ENCODE data around the gene DOK6.
"Not testable (repeated sequence)": the region's sequence is repeated elsewhere in the genome, so short reads cannot be mapped to it uniquely, and the experiment has no call there.

Gene DOK6

GRCh38 chr18:69400253-69400975, at the start of gene DOK6:
DOK6 (plus strand) TSS chr18:69400888.
- DNase-seq: peak; percentile 83

DNA sequence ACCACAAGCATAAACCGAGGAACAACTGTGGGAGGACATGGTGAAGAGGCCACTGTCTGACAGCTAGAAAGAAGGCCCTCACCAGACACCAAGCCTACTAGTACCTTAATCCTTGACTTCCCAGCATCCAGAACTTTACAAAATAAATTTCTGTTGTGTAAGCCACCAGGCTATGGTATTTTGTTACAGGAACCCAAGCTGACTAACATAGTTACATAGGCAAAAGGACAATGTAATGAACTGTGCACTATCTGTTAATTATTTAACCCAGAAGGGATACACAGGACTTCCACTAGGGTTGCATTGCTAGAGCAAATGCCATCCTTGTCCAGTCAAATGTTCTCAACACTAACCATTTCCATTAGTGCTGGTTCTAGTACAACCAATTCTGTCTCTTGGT, 47.7 kb upstream of the DOK6 start:
- no peak for DNase-seq

GRCh38 chr18:69357590-69357989, 43.1 kb upstream of the DOK6 start:
- no peak for DNase-seq

DNA sequence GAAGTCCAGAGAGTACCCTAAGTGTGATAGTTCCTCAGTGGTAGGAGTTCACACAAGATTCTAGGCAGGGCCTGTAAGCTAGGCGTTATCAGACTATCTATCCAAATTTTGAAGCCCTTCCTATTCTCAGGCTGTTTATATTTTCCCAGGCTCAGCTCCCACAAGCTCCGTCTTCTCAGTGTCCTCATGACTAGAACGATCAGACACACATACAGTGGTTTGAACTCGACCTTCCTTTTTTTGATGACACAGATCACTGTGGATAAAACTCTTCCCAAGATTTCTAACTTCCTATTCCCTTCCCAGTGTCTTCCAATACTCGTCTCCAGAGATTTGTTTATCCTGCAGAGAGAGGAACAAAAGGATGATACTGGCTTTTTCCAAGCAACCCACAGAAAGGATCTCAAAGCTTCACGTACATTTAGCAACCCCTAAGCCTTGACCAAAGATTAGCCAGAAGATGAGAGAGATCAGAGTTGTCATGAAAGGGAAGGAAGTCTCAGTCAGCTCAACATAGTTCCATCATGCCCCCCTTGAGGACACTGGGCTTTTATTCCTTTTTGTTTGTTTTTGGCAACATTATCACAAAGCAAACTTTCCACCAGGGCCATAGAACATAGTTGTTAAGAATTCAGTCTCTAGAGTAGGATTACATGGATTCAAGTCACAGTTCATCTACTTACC, 42.3 kb upstream of the DOK6 start:
- DNase-seq: no peak

- DNase-seq: not testable (repeated sequence)
Observed at GRCh38 chr18:69359768-69360167, 40.9 kb upstream of the DOK6 start.

GRCh38 chr18:69364930-69365329, 35.8 kb upstream of the DOK6 start:
- no peak for DNase-seq

DNA sequence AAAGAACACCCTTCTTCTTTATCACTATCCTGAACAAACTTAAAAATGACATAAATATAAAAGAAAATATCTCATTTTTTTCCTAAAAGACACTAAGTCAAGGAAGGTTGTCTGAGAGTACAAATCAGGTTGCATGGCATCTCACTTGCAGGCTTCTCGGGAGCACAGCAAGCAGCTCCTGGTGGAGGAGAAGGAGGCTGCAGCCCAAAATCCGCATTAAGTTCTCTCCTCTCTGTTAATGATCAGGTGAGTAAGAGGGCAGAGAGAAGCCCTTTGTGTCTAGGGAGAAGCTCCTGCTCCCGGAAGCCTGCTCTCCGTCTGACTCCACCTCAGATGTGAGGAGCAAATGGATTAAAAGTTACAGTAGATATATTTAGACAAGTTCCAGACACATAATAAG, 35.0 kb upstream of the DOK6 start:
- DNase-seq: no peak

GRCh38 chr18:69367104-69367503, 33.6 kb upstream of the DOK6 start:
- DNase-seq: no peak

- no peak for DNase-seq
Observed at GRCh38 chr18:69371729-69372128, 29.0 kb upstream of the DOK6 start.

- DNase-seq: no peak
Observed at GRCh38 chr18:69380324-69380723, 20.4 kb upstream of the DOK6 start.

GRCh38 chr18:69383186-69383585, 17.5 kb upstream of the DOK6 start:
- no peak for DNase-seq

- no peak for DNase-seq
Observed at GRCh38 chr18:69387186-69387585, 13.5 kb upstream of the DOK6 start.

DNA sequence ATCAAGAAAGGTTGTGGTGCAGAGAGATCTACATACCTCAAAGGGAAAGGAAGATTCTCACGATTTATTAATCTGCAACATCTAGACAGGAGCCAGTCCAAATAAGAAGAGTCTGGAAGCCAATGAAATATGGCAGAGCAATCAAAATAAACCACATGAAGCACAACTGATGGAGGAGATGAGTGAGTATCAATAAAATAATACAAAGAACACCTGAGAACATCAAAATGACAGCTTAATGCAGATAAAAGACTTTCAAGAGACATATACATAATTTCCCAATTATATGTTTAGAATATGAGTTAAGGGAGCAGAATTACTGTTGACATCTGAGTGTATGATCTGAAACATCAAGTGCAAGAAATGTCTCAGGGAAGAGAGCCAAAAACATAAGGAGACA, 12.5 kb upstream of the DOK6 start:
- DNase-seq: no peak

DNA sequence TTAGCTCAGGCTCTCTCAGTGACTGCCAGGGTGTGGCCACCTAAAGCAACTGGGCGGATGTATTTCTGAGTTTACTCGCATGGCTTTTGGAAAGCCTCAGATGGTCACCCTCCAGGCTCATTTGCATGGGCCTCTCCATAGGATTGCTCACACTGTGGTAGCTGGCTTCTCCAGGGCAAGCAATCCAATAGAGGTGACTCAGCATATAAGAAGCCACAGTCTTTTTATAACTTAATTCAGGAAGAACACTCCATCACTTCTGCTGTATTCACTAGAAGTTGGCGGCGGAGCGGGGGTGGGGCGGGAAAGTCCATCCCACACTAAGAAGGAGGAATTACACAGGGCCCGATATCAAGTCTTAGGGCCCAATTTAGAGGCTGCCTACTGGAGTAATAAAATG, 3.6 kb upstream of the DOK6 start:
- DNase-seq: no peak

- no peak for DNase-seq
Observed at GRCh38 chr18:69399253-69399652, 1.4 kb upstream of the DOK6 start.

GRCh38 chr18:69400976-69401225, 213 bp downstream of the DOK6 start:
- no peak for DNase-seq

DNA sequence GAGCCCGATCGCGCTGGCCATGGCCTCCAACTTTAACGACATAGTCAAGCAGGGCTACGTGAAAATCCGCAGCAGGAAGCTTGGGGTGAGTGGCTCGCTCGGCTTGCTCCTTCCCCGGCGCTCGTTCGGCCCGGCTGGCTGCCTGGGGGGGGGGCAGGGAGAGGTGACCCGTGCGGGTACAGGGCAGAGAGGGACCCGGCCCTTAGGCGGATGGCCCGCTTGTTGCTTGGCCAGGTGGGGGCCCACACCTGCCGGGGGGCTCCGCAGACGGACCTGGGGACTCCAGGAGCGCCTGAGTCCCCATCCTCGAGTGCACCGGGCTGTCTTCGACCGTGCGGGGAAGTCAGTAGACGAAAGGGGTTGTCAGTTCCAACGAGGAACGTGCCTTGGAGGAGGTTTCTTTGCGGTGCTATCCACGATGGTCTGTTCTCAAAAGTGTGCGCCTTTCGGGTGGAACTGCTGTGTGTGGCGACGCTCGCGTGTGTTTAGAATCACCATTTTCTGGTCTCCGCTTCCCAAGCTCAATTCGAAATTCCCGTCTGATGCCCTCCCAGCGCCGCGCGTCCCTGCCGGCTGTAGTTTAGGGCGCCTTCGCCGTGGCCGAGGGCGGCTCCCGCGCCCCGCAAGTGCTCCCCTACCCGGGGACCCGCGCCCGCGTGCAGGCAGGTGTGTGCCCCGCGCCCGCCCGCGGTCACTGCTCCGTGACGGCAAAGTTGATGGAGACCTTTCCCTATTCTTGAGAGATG, 711 bp downstream of the DOK6 start:
- DNase-seq: peak; percentile 54

- peak; percentile 28 for DNase-seq
Observed at GRCh38 chr18:69401972-69402532, 1.4 kb downstream of the DOK6 start.

DNA sequence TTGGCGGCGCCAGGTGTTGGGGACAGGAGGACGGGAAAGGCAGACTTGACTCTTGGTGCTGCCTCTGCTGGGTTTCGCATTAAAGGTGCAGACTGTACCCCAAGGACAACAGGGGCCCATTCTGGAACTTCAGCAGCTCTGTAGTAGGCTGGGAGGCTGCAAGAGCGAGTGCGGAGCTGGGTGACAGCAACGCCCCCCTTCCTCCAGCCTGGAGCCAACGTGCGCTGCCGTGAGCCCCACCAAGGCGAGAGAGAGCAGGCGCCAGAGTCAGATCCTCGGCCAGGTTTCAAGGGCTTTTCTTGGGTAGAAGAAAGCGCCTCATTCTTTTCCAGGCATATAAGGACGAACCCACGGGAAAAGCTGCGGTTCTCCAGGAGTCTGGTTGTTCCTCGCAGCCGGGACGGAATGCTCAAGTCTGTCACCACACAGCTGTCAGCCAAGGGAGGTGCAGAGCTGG, 1.9 kb downstream of the DOK6 start:
- DNase-seq: peak; percentile 42

DNA sequence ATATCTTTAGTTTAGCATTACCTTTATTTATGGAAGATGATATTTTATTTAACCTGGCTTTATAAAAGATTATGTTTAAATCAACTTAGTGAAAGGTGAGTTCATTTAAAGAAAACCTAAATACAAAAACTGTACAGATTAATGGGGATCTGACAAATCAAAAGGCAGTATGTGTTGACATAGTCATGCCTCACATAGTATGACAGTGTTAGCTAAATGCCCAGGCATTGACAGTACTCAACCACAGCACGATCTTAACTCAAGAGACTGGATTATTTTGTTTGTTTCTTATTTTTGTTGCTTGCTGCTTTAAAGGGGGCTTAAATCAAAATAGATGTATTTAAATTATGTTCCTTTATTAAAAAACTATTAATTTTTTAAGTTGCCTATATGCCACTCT, 7.8 kb downstream of the DOK6 start:
- DNase-seq: no peak

DNA sequence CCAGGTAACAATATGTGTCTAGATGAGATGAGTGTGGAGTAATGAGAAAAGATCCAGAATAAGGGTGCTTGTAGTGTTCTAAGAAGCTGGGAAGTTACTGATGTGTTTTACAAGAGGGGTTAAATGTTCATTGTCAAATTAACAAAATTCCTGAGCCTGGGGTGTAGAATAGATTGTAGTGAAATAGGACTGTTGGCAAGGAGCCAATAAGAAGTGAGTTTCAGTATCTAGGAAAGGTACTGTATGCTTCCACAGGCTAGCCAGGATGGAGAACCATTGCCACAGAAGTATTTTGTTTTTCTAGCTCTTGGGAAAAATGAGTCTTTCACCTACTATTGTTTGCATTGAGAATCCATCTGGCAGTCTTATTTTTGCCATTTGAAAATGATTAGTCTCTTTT, 10.5 kb downstream of the DOK6 start:
- DNase-seq: no peak

- DNase-seq: no peak
Observed at GRCh38 chr18:69414184-69414583, 13.5 kb downstream of the DOK6 start.

DNA sequence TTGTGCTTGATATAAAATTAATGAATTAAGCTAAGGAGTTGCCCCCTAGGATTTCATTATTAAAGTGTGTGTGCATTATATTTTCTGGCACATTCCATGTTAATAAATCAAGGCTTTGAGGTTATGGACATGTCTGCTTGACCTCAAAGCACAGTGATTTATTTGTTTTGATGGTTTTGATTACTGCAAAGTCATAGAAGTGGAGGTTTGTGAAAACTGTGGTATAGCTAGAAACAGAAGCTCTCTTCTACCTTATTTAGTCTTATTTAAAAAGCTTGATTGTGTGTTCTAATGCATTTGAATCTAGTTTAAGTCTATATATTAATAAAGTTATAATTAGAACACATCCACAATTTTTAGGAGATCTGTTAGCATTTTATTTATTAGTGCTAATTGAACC, 32.2 kb downstream of the DOK6 start:
- DNase-seq: no peak

DNA sequence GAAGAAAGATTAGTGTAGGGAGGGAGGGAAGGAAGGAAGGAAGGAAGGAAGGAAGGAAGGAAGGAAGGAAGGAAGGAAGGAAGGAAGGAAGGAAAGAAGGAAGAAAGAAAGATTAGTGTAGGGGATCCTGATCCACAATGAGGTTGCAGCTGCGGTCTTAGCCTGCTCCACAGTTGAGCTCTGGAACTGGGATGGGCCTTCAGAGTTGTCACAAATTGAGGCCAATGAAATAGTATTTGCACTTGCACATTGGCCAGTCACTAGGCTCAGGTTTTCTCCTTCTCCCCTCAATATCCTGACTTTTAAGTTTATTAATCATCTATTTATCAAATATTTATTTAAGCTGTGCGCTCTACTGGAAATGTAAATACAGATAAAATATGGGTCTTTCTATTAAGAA, 34.3 kb downstream of the DOK6 start:
- DNase-seq: no peak

Measured in left hindlimb (tissue), 1 donor.